Endothelial cell of umbilical vein (primary cell): ENCODE results near the gene ROPN1. TPM values are rescaled to one million over a fixed set of nuclear protein-coding genes. Genes with fewer than 3 reads are reported as not detected.

Source experiments
- BruUV-seq: library from RNA; stranded (reverse); fragments of 400-500 nt; replicated peaks from 2 replicates; lab custom pipeline; 2021; lab: Mats Ljungman, UMichigan
- CTCF ChIA-PET: fragments of 300-600, 350-600 bp; sonication (Branson Sonifier 250); formaldehyde crosslinking; loops from one replicate; lab custom pipeline; 2021; ENCODE audit warnings: antibody characterized with exemption, inconsistent platforms; lab: Charles Lee
- POLR2A ChIA-PET: fragments of 300-600, 350-600 bp; sonication (Branson Sonifier 250); formaldehyde crosslinking; loops from one replicate; lab custom pipeline; 2021; ENCODE audit warnings: antibody characterized with exemption, inconsistent platforms; lab: Charles Lee
- DNase-seq: peaks from one replicate; pipeline ENCODE4 v3.0.0-alpha.2; 2011; ENCODE audit warnings: low read depth, low spot score
- FAIRE-seq: peaks from 2 replicates; lab custom pipeline; 2011; peaks lifted over from hg19 to GRCh38; lab: Jason Lieb, UNC
- H2AFZ ChIP-seq: 2 replicates; pipeline ENCODE4 v1.6.0; 2012; ENCODE audit warnings: low read depth, low read length, control low read depth, inconsistent platforms
- H3K27ac ChIP-seq: 2 replicates; pipeline ENCODE4 v1.5.1; 2011; ENCODE audit warnings: low read depth, mild to moderate bottlenecking, control low read depth, low read length, moderate library complexity; ENCODE audit not compliant: insufficient read depth
- H3K27me3 ChIP-seq, 2 experiments: 2 replicates each; pipeline versions ENCODE4 v1.6.0 to v1.6.1; 2011; ENCODE audit warnings: low read length in 2 of 2, mixed read lengths in 1 of 2; ENCODE audit not compliant: control insufficient read depth in 2 of 2, insufficient read depth in 2 of 2
- H3K36me3 ChIP-seq, 2 experiments: 2 replicates in 1 of 2; 3 replicates in 1 of 2; pipeline ENCODE4 v1.5.1; 2011; ENCODE audit warnings: low read length in 2 of 2, mild to moderate bottlenecking in 1 of 2, moderate library complexity in 1 of 2; ENCODE audit not compliant: control insufficient read depth in 2 of 2, insufficient read depth in 2 of 2; ENCODE audit errors: extremely low read depth in 1 of 2
- H3K4me1 ChIP-seq: 3 replicates; pipeline ENCODE4 v1.5.1; 2011; ENCODE audit warnings: mild to moderate bottlenecking, low read length; ENCODE audit not compliant: control insufficient read depth, insufficient read depth; ENCODE audit errors: extremely low read depth
- H3K4me2 ChIP-seq: 2 replicates; pipeline ENCODE4 v1.6.1; 2011; ENCODE audit warnings: low read length, control low read depth, mixed read lengths; ENCODE audit not compliant: insufficient read depth
- H3K4me3 ChIP-seq, 3 experiments: fragments of 200-600 bp in 1 of 3; sonication (generic), shearing (Covaris generic) in 1 of 3; replicated peaks in 1 of 3; 2 replicates each; pipeline ENCODE4 v1.5.1; 2011 to 2016; ENCODE audit warnings: control low read depth in 3 of 3, low read length in 3 of 3, mild to moderate bottlenecking in 2 of 3, inconsistent platforms in 1 of 3, low read depth in 1 of 3, moderate library complexity in 1 of 3; ENCODE audit not compliant: insufficient read depth in 1 of 3
- H3K79me2 ChIP-seq: 2 replicates; pipeline ENCODE4 v1.6.0; 2012; ENCODE audit warnings: low read length, inconsistent platforms; ENCODE audit not compliant: control insufficient read depth, insufficient read depth
- H3K9ac ChIP-seq: replicated peaks from 2 replicates; pipeline ENCODE3; 2011; ENCODE audit warnings: low read length, control low read depth; ENCODE audit not compliant: insufficient read depth; ENCODE audit errors: extremely low read depth
- H3K9me1 ChIP-seq: replicated peaks from 3 replicates; pipeline ENCODE4 v1.6.0; 2011; ENCODE audit warnings: mild to moderate bottlenecking, low read length; ENCODE audit not compliant: control insufficient read depth, insufficient read depth; ENCODE audit errors: extremely low read depth
- H3K9me3 ChIP-seq: replicated peaks from 2 replicates; pipeline ENCODE4 v1.5.1; 2012; ENCODE audit warnings: low read length, inconsistent platforms; ENCODE audit not compliant: control insufficient read depth, insufficient read depth
- H4K20me1 ChIP-seq: replicated peaks from 2 replicates; pipeline ENCODE3; 2011; ENCODE audit warnings: mild to moderate bottlenecking, low read length; ENCODE audit not compliant: control insufficient read depth, insufficient read depth; ENCODE audit errors: extremely low read depth
- CTCF ChIP-seq, 2 donors: IDR thresholded peaks; 1 replicate in 1 of 2; 2 replicates in 1 of 2; pipeline ENCODE4 v1.5.1; 2011; ENCODE audit warnings: low read length in 2 of 2, mild to moderate bottlenecking in 2 of 2, moderate library complexity in 2 of 2, control low read depth in 1 of 2, inconsistent platforms in 1 of 2, low read depth in 1 of 2; ENCODE audit not compliant: insufficient read depth in 1 of 2; ENCODE audit errors: extremely low read depth in 1 of 2
- EZH2 ChIP-seq: IDR thresholded peaks from 2 replicates; pipeline ENCODE4 v1.6.1; 2012; ENCODE audit warnings: borderline replicate concordance, low read depth, mild to moderate bottlenecking, moderate library complexity, low read length, inconsistent platforms; ENCODE audit not compliant: severe bottlenecking
- FOS ChIP-seq: IDR thresholded peaks from 2 replicates; pipeline ENCODE4 v1.6.1; 2011; ENCODE audit warnings: mild to moderate bottlenecking, low read length, moderate library complexity, borderline replicate concordance; ENCODE audit not compliant: insufficient read depth
- GATA2 ChIP-seq: IDR thresholded peaks from 2 replicates; pipeline ENCODE4 v1.7.0; 2011; ENCODE audit warnings: low read depth, mild to moderate bottlenecking, moderate library complexity, mixed read lengths, low read length; ENCODE audit not compliant: insufficient read length, insufficient read depth
- MYC ChIP-seq: IDR thresholded peaks from one replicate; pipeline ENCODE4 v1.6.1; 2011; ENCODE audit warnings: mild to moderate bottlenecking, low read depth, low read length
- POLR2A ChIP-seq: IDR thresholded peaks from 2 replicates; pipeline ENCODE4 v1.6.1; 2012; ENCODE audit warnings: low read depth, mild to moderate bottlenecking, control low read depth, low read length
- POLR2AphosphoS5 ChIP-seq: IDR thresholded peaks from 2 replicates; pipeline ENCODE4 v1.6.1; 2012; ENCODE audit warnings: low read depth, mild to moderate bottlenecking, control low read depth, low read length, moderate library complexity; ENCODE audit not compliant: insufficient read depth
- dilution Hi-C: fragments of 300-500 bp; cut with MboI; formaldehyde crosslinking; loops from one replicate; pipeline ENCODE4 v1.15.0; 2019; ENCODE audit warnings: low sequenced_read_pairs; ENCODE audit not compliant: extremely low pct_ligation_motif_present
- intact Hi-C: fragments of 100-400 bp; cut with micrococcal nuclease; formaldehyde crosslinking; loops from one replicate; pipeline ENCODE4 v1.10.0; 2022
- polyA plus RNA-seq, 4 experiments: library from polyadenylated mRNA; depleted of rRNA in 3 of 4; stranded (reverse) in 3 of 4; unstranded in 1 of 4; fragments of >200 nt; gene quantifications; 2 replicates each; pipeline versions ENCODE4 v1.2.1 to v1.2.3, GENCODE V29; 2011 to 2012; ENCODE audit warnings: missing spikeins in 1 of 4
- total RNA-seq: library from RNA; stranded (reverse); gene quantifications from 2 replicates; pipeline ENCODE4 v1.2.3, GENCODE V29; 2021

The ROPN1 gene
- total and polyA plus RNA-seq, 2 donors (not counting 3 experiments of a cell fraction or from before 2014, with no cell fraction given), result not detected

- Histone ChIP-seq H3K4me1 (peaks cover 7% of the 10 kb centered on the region), H3K9me3 (no peaks in the 10 kb centered on the region), H3K9ac (no peak overlapping the region), H3K9me1 (no peaks in the 10 kb centered on the region), H3K4me3 (no peak overlapping the region), H3K36me3 (peaks cover 5 to 9% of the 10 kb centered on the region in 2 experiments), H3K4me2 (no peak overlapping the region), H4K20me1 (no peaks in the 10 kb centered on the region), H3K27ac (no peak overlapping the region), H2AFZ (no peak overlapping the region), H3K27me3 (no peaks in the 10 kb centered on the region), H3K79me2 (peaks cover 10% of the 10 kb centered on the region)
- FAIRE-seq (no peak), DNase-seq (no peak)
- TF ChIP-seq CTCF (IDR thresholded peaks at IDR 0.05; ENCODE audit: extremely low read depth in 1 of 2, insufficient read depth in 1 of 2, low read depth in 1 of 2, low read length in 2 of 2) (no peak), POLR2AphosphoS5 (no peak)
- ChIA-PET CTCF (no interaction called here), POLR2A (no interaction called here)
- dilution Hi-C loops (no loop called here), intact Hi-C loops (no loop called here)
- no TSS peak for BruUV-seq
These were observed 38.2 kb downstream of the ROPN1 start for GRCh38 chr3:123953735-123954134.

- no peak overlapping the region for H3K27ac ChIP-seq
- H4K20me1 ChIP-seq, result no peaks in the 10 kb centered on the region
- no peaks in the 10 kb centered on the region for H3K9me1 ChIP-seq
- H3K4me1 ChIP-seq, result no peaks in the 10 kb centered on the region
- intact Hi-C loops (no loop called here), dilution Hi-C loops (no loop called here)
- H2AFZ ChIP-seq, result no peak overlapping the region
- no peak overlapping the region for H3K9ac ChIP-seq
- H3K27me3 ChIP-seq, result no peaks in the 10 kb centered on the region
- H3K36me3 ChIP-seq, result peaks cover 7 to 9% of the 10 kb centered on the region in 2 experiments
- FAIRE-seq (no peak), DNase-seq (no peak)
- H3K79me2 ChIP-seq, result peaks cover 3% of the 10 kb centered on the region
- H3K9me3 ChIP-seq, result no peaks in the 10 kb centered on the region
- BruUV-seq, result no TSS peak
- ChIA-PET POLR2A (no interaction called here), CTCF (interaction anchor here (1.1 kb wide), 1 partner anchor 12 kb away, joined by 4 read pairs; no protein-coding TSS in a partner anchor)
- TF ChIP-seq MYC, result no peak
- no peak for TF ChIP-seq FOS
- TF ChIP-seq EZH2, result no peak
- no peak for TF ChIP-seq GATA2
- TF ChIP-seq POLR2A, result no peak
- H3K4me3 ChIP-seq, result no peak overlapping the region
- no peak overlapping the region for H3K4me2 ChIP-seq
These were observed 38.9 kb downstream of the ROPN1 start for GRCh38 chr3:123952844-123953520.
